Stimulated activated CD8-positive, alpha-beta memory T cell treated with anti-CD3 and anti-CD28 coated beads, Interleukin-12 subunit alpha, Interleukin-12 subunit beta, amount 100 ng/mL, for 24 hours (primary cell): Measurements from ENCODE around the gene BTNL2.
"Not testable (repeated sequence)": the region's sequence is repeated elsewhere in the genome, so short reads cannot be mapped to it uniquely, and the experiment has no call there.

Experiments used
- DNase-seq: peaks from one replicate; pipeline ENCODE4 v3.0.0-alpha.2; 2020; ENCODE audit errors: extremely low read depth

Gene BTNL2

DNA sequence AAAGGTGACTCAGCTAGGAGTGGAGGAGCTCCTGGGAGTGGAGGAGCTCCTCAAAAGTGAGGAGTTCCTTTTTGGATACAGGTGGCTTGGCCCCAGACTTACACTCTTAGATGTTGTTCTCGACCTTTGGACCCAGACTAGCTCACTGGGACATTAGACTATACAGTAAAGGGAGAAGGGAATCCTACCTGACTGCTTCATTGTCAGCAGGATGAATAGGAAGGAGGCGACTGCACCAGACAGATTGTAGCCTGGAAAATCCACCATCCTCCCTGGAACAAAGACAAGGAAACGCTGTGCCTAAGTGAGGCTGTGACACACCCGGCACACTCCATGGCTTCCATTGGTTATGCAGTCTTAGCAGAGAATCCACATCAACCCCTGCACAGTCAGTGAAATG, at the start of gene BTNL2:
Gene BTNL2, minus strand, starts transcription at position 325 of the 400 bp plus-strand sequence. Its CDS starts 58 bp downstream, at position 267.
- no peak for DNase-seq

DNA sequence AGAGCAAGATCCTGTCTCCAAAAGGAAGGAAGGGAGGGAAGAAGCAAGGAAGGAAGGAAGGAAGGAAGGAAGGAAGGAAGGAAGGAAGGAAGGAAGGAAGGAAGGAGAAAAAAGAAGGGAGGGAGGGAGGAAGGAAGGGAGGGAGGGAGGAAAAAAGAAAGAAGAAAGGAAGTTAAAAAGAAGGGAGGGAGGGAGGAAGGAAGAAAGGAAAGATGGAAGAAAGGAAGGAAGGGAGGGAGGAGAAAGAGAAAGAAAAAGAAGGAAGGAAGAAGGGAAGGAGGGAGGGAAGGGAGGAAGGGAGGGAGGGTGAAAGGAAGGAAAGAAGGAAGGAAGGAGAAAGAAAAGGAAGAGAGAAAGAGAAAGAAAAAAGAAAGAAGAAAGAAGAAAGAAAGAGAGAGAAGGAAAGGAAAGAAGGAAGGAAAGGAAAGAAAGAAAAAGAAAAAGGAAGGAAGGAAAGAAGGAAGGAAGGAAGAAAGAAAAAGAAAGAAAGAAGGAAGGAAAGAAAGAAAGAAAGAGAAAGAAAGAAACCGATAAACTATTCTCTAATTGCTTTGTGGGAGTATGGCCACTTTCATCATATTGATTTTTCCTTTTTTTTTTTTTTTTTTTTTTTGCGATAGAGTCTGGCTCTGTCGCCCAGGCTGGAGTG, 42.2 kb upstream of the BTNL2 start:
- DNase-seq = no peak

GRCh38 chr6:32447932-32448331, 41.0 kb upstream of the BTNL2 start:
- no peak for DNase-seq

GRCh38 chr6:32445321-32445854, 38.4 kb upstream of the BTNL2 start:
- no peak for DNase-seq

- no peak for DNase-seq
Observed at GRCh38 chr6:32444433-32444832, 37.5 kb upstream of the BTNL2 start.

GRCh38 chr6:32442977-32443552, 36.1 kb upstream of the BTNL2 start:
- no peak for DNase-seq

DNA sequence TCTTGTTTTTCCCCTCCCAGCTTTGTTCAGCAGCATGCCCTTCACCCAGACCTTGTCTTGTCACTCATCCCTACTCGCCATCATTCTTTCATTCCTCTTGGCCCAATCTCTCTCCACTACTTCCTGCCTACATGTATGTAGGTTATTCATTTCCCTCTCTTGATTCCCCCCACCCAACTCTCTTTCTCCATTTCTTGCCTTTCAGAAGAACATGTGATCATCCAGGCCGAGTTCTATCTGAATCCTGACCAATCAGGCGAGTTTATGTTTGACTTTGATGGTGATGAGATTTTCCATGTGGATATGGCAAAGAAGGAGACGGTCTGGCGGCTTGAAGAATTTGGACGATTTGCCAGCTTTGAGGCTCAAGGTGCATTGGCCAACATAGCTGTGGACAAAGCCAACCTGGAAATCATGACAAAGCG, 35.3 kb upstream of the BTNL2 start:
- no peak for DNase-seq

DNA sequence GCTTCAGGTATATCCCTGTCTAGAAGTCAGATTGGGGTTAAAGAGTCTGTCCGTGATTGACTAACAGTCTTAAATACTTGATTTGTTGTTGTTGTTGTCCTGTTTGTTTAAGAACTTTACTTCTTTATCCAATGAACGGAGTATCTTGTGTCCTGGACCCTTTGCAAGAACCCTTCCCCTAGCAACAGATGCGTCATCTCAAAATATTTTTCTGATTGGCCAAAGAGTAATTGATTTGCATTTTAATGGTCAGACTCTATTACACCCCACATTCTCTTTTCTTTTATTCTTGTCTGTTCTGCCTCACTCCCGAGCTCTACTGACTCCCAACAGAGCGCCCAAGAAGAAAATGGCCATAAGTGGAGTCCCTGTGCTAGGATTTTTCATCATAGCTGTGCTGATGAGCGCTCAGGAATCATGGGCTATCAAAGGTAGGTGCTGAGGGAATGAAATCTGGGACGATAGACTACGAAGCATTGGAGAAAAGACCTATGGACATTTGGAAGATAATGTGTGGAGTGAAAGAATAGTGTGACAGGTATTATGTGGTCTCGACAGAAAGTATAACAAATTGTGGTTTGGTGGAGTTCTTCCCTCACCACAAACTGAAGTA, 32.7 kb upstream of the BTNL2 start, which contains the start of gene HLA-DRA:
Gene HLA-DRA, plus strand, starts transcription at position 286 of the 613 bp plus-strand sequence. Its CDS starts 64 bp downstream, at position 350.
- no peak for DNase-seq

DNA sequence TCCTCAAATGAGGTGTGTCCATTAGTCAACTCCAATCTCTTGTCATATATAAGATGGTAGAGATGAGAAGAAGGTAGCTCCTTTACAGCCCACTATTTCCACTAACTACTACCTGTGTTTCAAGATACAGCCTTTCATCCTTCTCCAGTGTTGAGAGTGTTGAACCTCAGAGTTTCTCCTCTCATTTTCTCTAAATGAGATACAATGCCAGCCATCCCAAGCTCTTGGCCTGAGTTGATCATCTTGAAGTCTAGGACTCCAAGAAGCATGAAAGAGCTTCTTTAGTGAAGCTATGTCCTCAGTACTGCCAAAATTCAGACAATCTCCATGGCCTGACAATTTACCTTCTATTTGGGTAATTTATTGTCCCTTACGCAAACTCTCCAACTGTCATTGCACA, 32.2 kb upstream of the BTNL2 start:
- no peak for DNase-seq

DNA sequence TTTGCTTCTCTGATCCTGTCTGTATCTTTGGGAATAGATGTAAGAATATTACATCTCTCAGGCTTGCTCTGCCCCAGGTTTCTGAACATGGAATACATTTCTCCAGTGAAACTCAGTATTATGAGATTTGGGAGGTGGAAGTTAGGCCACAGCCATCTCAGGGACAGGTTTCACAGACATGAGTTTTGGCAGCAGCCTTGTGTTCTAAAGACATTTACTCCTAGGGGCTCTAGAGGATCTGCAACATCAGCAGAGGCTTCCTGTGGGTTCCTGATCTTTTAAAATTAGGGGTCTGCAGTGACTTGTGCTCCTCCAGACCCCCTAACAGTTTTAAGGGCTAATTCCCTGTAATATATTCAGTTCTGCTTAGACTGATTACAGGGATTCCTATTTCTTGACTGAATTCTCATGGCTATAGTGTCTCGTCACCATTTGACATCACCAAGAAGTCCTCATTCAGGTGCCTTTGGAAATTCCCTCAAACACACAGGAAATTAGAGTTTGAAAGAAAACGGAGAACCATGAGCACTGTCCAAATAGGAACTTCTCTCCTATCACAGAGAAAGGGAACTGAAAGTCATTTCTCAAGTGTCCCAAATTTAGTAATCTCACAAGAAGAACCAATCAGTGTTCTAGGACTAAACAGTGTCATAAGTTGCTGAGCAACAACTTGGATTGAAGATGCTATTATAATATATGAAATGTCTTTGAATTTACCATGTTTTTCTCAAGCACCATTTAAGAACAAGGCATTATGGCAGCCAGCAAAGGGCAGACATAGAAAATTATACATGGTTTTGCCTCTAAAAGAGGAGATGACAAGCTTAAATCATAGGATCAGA, 30.2 kb upstream of the BTNL2 start:
- DNase-seq = no peak

- DNase-seq = no peak
Observed at GRCh38 chr6:32436186-32436585, 29.2 kb upstream of the BTNL2 start.

DNA sequence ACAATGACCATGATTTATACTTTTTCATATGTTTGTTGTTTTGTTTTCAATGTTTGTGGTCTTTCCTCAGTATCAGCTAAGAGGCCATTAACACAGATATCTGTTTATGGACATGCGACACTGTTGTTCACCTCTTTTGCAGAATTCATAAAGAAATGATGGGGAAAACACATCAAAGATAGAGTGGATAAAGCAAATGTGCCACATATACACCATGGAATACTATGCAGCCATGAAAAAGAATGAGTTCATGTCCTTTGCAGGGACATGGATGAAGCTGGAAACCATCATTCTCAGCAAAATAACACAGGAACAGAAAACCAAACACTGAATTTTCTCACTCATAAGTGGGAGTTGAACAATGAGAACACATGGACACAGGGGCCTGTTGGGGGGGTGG, 27.0 kb upstream of the BTNL2 start:
- DNase-seq = not testable (repeated sequence)

- no peak for DNase-seq
Observed at GRCh38 chr6:32432050-32432450, 25.1 kb upstream of the BTNL2 start.

- DNase-seq = no peak
Observed at GRCh38 chr6:32431142-32431541, 24.2 kb upstream of the BTNL2 start.

GRCh38 chr6:32430179-32430578, 23.2 kb upstream of the BTNL2 start:
- DNase-seq = no peak

- DNase-seq = no peak
Observed at GRCh38 chr6:32427934-32428474, 21.0 kb upstream of the BTNL2 start.

DNA sequence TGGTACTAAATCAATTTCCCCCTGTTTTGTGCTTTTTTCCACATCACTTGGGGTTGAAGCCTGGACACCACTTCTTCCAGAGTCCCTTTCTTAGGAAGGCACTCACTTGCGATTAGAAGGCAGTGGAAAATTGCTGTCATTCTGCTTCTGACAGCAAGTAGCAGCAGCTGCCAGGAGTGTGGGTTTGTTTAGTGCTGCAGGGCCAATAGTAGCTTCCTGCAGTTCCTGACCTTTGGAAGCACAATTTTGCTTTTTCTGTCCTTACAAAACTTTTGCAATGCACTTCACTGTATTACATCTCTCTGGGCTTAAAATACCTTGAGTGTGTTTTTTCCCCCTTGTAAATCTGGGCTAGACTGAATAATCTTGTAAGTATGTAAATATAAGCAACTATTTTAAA, 20.2 kb upstream of the BTNL2 start:
- DNase-seq = no peak

DNA sequence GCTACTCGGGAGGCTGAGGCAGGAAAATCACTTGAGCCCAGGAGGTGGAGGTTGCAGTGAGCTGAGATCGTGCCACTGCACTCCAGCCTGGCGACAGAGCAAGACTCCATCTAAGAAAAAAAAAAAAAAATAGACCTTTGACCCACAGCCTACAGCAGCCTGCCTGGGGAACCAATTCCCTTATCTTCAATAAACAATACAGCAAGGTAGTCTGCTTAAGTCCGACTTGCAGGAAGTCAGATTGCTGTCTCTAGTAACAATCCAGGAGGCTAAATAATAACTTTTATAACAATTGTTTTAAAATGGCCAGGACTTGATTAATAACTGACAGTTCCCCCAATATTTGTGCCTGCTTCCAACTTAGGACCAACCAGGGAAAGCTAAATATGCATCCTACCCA, 19.4 kb upstream of the BTNL2 start:
- DNase-seq = no peak

DNA sequence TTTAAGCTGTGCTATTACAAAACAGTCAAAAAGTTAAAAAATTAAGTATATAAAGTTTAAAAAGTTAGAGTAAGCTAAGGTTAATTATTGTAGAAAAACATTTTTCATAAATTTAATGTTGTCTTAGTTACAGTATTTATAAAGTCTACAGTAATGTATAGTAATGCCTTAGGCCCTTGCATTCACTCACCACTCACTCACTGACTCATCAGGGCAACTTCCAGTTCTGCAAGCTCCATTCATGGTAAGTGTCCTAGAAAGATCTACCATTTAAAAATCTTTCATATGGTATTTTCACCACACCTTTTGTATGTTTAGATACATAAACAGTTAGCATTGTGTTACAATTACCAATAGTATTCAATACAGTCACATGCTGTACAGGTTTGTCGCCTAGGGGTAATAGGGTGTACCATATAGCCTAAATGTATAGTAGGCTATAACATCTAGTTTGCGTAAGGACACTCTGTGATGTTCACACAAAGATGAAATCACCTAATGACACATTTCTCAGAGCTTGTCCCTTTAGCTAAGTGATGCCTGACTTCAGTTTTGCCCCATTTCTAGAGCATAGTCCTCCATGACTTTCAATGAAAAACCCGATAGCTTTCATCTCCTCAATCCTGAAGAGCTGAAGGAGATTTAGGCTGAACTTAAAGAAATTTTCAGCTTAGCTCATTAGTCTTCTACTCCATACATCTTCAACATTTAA, 17.8 kb upstream of the BTNL2 start:
- no peak for DNase-seq

DNA sequence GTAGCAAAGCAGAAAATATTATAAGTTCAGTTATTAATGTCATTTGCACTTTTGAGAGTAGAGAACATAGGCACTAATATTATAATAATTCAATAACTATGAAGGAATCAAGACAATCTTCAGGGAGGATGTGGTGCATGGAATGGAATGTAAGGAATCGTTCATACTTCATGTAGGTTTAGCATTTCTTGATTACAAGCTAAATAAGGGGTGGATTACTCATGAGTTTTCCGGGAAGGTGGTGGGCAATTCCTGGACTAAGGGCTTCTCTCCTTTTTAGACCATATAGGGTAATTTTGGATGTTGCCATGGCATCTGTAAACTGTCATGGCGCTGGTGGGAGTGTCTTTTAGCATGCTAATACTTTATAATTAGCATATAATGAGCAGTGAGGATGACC, 9.1 kb upstream of the BTNL2 start:
- DNase-seq = no peak

- peak; percentile 35 for DNase-seq
Observed at GRCh38 chr6:32415521-32416019, 8.6 kb upstream of the BTNL2 start.
